ENCODE measurements around the gene PDGFRB. TPM values are rescaled to one million over a fixed set of nuclear protein-coding genes. Genes with fewer than 3 reads are reported as not detected.
A peak's percentile ranks its signal among the peaks of the same experiment; 100 is the strongest.

Gene PDGFRB
- total RNA-seq, 4 donors from 2014 or later, result 20.2 to 56.3 (median 28.3) TPM

DNA sequence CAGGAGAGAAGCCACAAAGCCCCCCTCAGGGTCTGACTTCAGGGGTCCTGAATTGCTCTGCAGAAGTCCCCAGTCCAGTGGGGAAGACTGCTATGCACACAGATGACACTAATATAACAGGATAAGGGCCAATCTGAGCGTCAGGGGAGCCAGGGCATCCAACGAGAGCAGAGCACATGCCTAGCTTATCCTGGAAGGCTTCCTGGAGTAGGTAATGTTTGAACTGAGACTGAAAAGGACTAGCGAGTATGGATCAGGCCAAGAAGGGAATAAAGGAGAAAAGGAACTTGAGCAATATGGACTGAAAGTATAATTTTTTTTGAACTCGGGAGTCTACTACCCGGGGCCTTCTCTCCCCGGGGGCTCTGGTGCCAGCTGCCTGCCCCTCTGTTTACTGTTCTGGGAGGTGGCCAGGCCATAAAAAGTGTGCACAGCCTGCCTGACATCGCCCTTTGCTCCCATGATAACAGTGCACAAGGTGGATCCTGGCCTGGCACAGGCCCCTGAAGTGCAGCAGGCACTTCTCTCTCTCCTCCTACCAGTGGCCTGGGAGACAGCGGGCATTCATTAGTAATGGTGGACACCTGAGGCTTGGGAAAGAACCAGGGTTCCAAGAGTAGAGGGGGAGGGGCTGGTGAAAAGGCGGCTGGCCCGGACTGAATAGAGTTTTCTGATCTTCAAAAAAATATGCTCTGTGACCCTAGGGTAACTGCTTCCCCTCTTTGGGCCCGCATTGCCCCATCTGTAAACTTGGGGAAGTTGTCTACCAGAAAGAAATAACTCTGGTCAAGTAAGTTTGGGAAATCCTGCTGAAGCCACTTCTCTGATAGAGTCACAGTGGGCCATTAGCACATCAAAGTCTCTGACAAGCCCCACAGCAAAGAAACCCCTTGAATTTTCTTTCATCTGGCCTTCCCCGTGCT, 29.6 kb upstream of the PDGFRB start:
- peak overlapping the region; percentile 85 to 88 (median 87) for H3K27ac ChIP-seq
- peak; percentile 87 for DNase-seq
- peaks cover 37 to 91% (median 81%) of the 10 kb centered on the region in 4 donors for H3K4me1 ChIP-seq
- intact Hi-C loops (cut with DNase I; ENCODE audit: low total_unique reads), result no loop called here
- TF ChIP-seq POLR2AphosphoS5 (IDR thresholded peaks at IDR 0.05) (peak; percentile 31 to 78 (median 72)), POLR2A (IDR thresholded peaks at IDR 0.05) (peak; percentile 30), EP300 (IDR thresholded peaks at IDR 0.05; ENCODE audit: low read depth) (no peak), CTCF (IDR thresholded peaks at IDR 0.05) (no peak)
- 24 to 54% methylated on average over 5 to 12 of the region's 12 CpGs for WGBS, 2 donors (ENCODE audit: low coverage in 1 of 2)
- peaks cover 8% of the 10 kb centered on the region for H3K27me3 ChIP-seq
- H3K9me3 ChIP-seq, result no peaks in the 10 kb centered on the region
- H3K4me3 ChIP-seq, result no peak overlapping the region
- H3K36me3 ChIP-seq, result no peaks in the 10 kb centered on the region
- in situ Hi-C loops (cut with MboI; ENCODE audit: low pct_ligation_motif_present in 1 of 4, low pct_unique_long_range_greater_than_20kb in 1 of 4, low sequenced_read_pairs in 3 of 4), result no loop called here

- Histone ChIP-seq H3K4me1 (peaks cover 48 to 97% (median 88%) of the 10 kb centered on the region in 4 donors), H3K27me3 (no peaks in the 10 kb centered on the region), H3K4me3 (no peak overlapping the region), H3K27ac (peak overlapping the region; percentile 85 to 88 (median 87)), H3K36me3 (no peaks in the 10 kb centered on the region), H3K9me3 (no peaks in the 10 kb centered on the region)
- in situ Hi-C loops (cut with MboI; ENCODE audit: low pct_ligation_motif_present in 1 of 4, low pct_unique_long_range_greater_than_20kb in 1 of 4, low sequenced_read_pairs in 3 of 4) (no loop called here), intact Hi-C loops (cut with DNase I; ENCODE audit: low total_unique reads) (no loop called here)
- DNase-seq, result no peak
- WGBS, 2 donors (ENCODE audit: low coverage in 1 of 2), result 62% methylated on average over 2 of the region's 2 CpGs; no CpG with 5 or more reads in 1 of the 2 donors
- TF ChIP-seq EP300 (IDR thresholded peaks at IDR 0.05; ENCODE audit: low read depth), result no peak
- no peak for TF ChIP-seq POLR2AphosphoS5 (IDR thresholded peaks at IDR 0.05)
- no peak for TF ChIP-seq CTCF (IDR thresholded peaks at IDR 0.05)
These were observed 28.4 kb upstream of the PDGFRB start for GRCh38 chr5:150184006-150184405.

- no peaks in the 10 kb centered on the region for H3K9me3 ChIP-seq
- H3K36me3 ChIP-seq, result no peaks in the 10 kb centered on the region
- no peak for DNase-seq
- in situ Hi-C loops (cut with MboI; ENCODE audit: low pct_ligation_motif_present in 1 of 4, low pct_unique_long_range_greater_than_20kb in 1 of 4, low sequenced_read_pairs in 3 of 4), result no loop called here
- intact Hi-C loops (cut with DNase I; ENCODE audit: low total_unique reads), result no loop called here
- no peak overlapping the region for H3K4me3 ChIP-seq
- TF ChIP-seq POLR2AphosphoS5 (IDR thresholded peaks at IDR 0.05) (no peak), EP300 (IDR thresholded peaks at IDR 0.05; ENCODE audit: low read depth) (no peak), CTCF (IDR thresholded peaks at IDR 0.05) (no peak), POLR2A (IDR thresholded peaks at IDR 0.05) (no peak)
- H3K27ac ChIP-seq, result peak overlapping the region; percentile 85 to 88 (median 87)
- 88% methylated on average over 8 of the region's 12 CpGs; no CpG with 5 or more reads in 1 of the 2 donors for WGBS, 2 donors (ENCODE audit: low coverage in 1 of 2)
- H3K27me3 ChIP-seq, result no peaks in the 10 kb centered on the region
- peaks cover 51 to 100% (median 89%) of the 10 kb centered on the region in 4 donors for H3K4me1 ChIP-seq
These were observed 27.8 kb upstream of the PDGFRB start for GRCh38 chr5:150183436-150183835.

DNA sequence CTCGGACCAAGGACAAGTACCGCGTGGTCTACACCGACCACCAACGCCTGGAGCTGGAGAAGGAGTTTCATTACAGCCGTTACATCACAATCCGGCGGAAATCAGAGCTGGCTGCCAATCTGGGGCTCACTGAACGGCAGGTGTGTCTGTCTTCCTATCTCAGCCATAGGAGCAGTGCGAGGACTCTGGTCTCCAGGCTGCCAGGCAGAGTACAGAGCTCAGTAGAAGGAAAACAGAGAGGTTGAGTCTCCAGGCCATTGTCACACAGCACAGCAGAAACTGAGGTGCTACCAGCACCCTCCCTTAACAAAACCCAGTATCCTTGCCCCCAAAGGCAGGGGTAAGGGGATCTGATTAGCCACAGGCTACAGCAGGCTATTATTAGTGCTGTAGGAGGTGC, 27.1 kb upstream of the PDGFRB start:
- Histone ChIP-seq H3K36me3 (no peaks in the 10 kb centered on the region), H3K27ac (peak overlapping the region; percentile 85 to 88 (median 87)), H3K4me3 (no peak overlapping the region), H3K9me3 (no peaks in the 10 kb centered on the region), H3K27me3 (no peaks in the 10 kb centered on the region), H3K4me1 (peaks cover 51 to 100% (median 89%) of the 10 kb centered on the region in 4 donors)
- WGBS, 2 donors (ENCODE audit: low coverage in 1 of 2), result 72% methylated on average over 10 of the region's 10 CpGs; no CpG with 5 or more reads in 1 of the 2 donors
- no peak for DNase-seq
- in situ Hi-C loops (cut with MboI; ENCODE audit: low pct_ligation_motif_present in 1 of 4, low pct_unique_long_range_greater_than_20kb in 1 of 4, low sequenced_read_pairs in 3 of 4) (no loop called here), intact Hi-C loops (cut with DNase I; ENCODE audit: low total_unique reads) (no loop called here)
- TF ChIP-seq POLR2A (IDR thresholded peaks at IDR 0.05), result no peak
- TF ChIP-seq POLR2AphosphoS5 (IDR thresholded peaks at IDR 0.05), result no peak
- no peak for TF ChIP-seq CTCF (IDR thresholded peaks at IDR 0.05)
- no peak for TF ChIP-seq EP300 (IDR thresholded peaks at IDR 0.05; ENCODE audit: low read depth)
